ENCODE results near the gene TFPI.

TFPI gene

GRCh38 chr2:187429989-187430388, 124.2 kb downstream of the TFPI start:
- DNase-seq = peak; percentile 81
- H3K27me3 ChIP-seq (replicated peaks) = no peaks in the 10 kb centered on the region
- H3K36me3 ChIP-seq (replicated peaks) = no peaks in the 10 kb centered on the region
- H3K27ac ChIP-seq = peak overlapping the region; percentile 69
- no peak for TF ChIP-seq CTCF (IDR thresholded peaks at IDR 0.05; ENCODE audit: low read depth, low read length, missing control alignments)
- in situ Hi-C loops (cut with HindIII; ENCODE audit: low pct_ligation_motif_present, low sequenced_read_pairs) = no loop called here
- H3K4me3 ChIP-seq (ENCODE audit: low read depth, low read length) = no peak overlapping the region

GRCh38 chr2:187424146-187424545, 130.1 kb downstream of the TFPI start:
- DNase-seq = no peak
- in situ Hi-C loops (cut with HindIII; ENCODE audit: low pct_ligation_motif_present, low sequenced_read_pairs) = no loop called here
- H3K27ac ChIP-seq = no peak overlapping the region

DNA sequence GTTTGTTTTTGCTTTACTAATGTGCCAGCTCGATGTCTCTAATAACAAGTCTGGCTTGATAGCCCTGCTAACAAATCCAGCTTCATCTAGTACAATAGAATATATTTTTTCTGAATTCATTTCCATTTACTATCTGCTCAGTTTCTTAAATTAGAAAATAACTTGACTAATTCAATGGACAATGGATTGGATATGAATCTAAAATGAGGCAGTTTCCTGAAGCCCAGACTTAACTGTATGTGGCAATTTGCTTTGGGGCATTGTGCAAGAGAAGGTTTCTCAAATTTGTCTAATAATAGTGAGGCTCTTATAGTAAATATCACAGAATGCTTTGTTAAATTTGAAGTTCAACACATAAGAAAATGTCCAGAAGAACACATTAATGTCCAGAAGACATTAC, 132.0 kb downstream of the TFPI start:
- Histone ChIP-seq H3K36me3 (replicated peaks) (no peaks in the 10 kb centered on the region), H3K4me3 (ENCODE audit: low read depth, low read length) (no peak overlapping the region), H3K27ac (no peak overlapping the region), H3K27me3 (replicated peaks) (no peaks in the 10 kb centered on the region)
- in situ Hi-C loops (cut with HindIII; ENCODE audit: low pct_ligation_motif_present, low sequenced_read_pairs) = no loop called here
- no peak for TF ChIP-seq CTCF (IDR thresholded peaks at IDR 0.05; ENCODE audit: low read depth, low read length, missing control alignments)
- DNase-seq = no peak

More at GRCh38 chr2:187424146-187424545, 130.1 kb downstream of the TFPI start:
- no peak for TF ChIP-seq CTCF (IDR thresholded peaks at IDR 0.05; ENCODE audit: low read depth, low read length, missing control alignments)
- Histone ChIP-seq H3K27me3 (replicated peaks) (no peaks in the 10 kb centered on the region), H3K36me3 (replicated peaks) (no peaks in the 10 kb centered on the region), H3K4me3 (ENCODE audit: low read depth, low read length) (no peak overlapping the region)

DNA sequence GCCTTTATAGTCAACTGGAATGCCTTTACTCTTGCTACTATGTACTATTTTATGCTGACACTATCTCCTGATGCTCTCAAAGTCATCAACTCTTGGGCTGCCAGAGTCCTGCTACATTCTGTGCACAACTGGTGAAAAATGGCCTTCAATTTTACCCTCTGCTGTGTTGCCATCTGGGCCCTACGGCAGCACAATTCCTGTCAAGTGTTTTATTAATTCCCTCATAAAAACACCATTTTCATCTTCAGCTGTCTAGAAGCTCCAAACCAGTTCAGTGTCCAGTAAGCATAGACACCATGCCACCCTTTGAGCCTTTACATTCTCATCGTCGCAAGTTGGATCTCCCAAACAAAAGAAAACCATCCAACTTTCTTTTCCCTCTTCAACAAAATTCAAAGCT, 132.7 kb downstream of the TFPI start:
- TF ChIP-seq CTCF (IDR thresholded peaks at IDR 0.05; ENCODE audit: low read depth, low read length, missing control alignments) = no peak
- Histone ChIP-seq H3K27me3 (replicated peaks) (no peaks in the 10 kb centered on the region), H3K36me3 (replicated peaks) (no peaks in the 10 kb centered on the region), H3K4me3 (ENCODE audit: low read depth, low read length) (no peak overlapping the region), H3K27ac (no peak overlapping the region)
- in situ Hi-C loops (cut with HindIII; ENCODE audit: low pct_ligation_motif_present, low sequenced_read_pairs) = no loop called here
- no peak for DNase-seq

GRCh38 chr2:187419808-187420207, 134.4 kb downstream of the TFPI start:
- Histone ChIP-seq H3K4me3 (ENCODE audit: low read depth, low read length) (no peak overlapping the region), H3K36me3 (replicated peaks) (no peaks in the 10 kb centered on the region), H3K27me3 (replicated peaks) (no peaks in the 10 kb centered on the region), H3K27ac (no peak overlapping the region)
- no peak for DNase-seq
- in situ Hi-C loops (cut with HindIII; ENCODE audit: low pct_ligation_motif_present, low sequenced_read_pairs) = no loop called here
- TF ChIP-seq CTCF (IDR thresholded peaks at IDR 0.05; ENCODE audit: low read depth, low read length, missing control alignments) = no peak

- in situ Hi-C loops (cut with HindIII; ENCODE audit: low pct_ligation_motif_present, low sequenced_read_pairs) = no loop called here
- Histone ChIP-seq H3K36me3 (replicated peaks) (no peaks in the 10 kb centered on the region), H3K4me3 (ENCODE audit: low read depth, low read length) (no peak overlapping the region), H3K27me3 (replicated peaks) (no peaks in the 10 kb centered on the region), H3K27ac (no peak overlapping the region)
- DNase-seq = no peak
- TF ChIP-seq CTCF (IDR thresholded peaks at IDR 0.05; ENCODE audit: low read depth, low read length, missing control alignments) = no peak
Measured at GRCh38 chr2:187415449-187415848, 138.8 kb downstream of the TFPI start.
